Vagina (tissue), 2 donors: ENCODE data around the gene ARFGEF3. TPM values are rescaled to one million over a fixed set of nuclear protein-coding genes. Genes with fewer than 3 reads are reported as not detected.
A peak's percentile ranks its signal among the peaks of the same experiment; 100 is the strongest.

ENCODE experiments used
- DNase-seq, 2 donors: peaks; one replicate each; pipeline ENCODE4 v3.0.0-alpha.2; 2017; ENCODE audit errors: extremely low spot score in 2 of 2
- H3K27ac ChIP-seq: fragments of 200-600 bp; sonication (generic); one replicate; pipeline ENCODE4 v1.5.1; 2019
- H3K27me3 ChIP-seq: fragments of 200-600 bp; sonication (generic); one replicate; pipeline ENCODE4 v1.5.1; 2019
- H3K36me3 ChIP-seq, 2 donors: fragments of 200-600 bp; sonication (generic); one replicate each; pipeline ENCODE4 v1.5.1; 2017 to 2019
- H3K4me1 ChIP-seq: fragments of 200-600 bp; sonication (generic); one replicate; pipeline ENCODE4 v1.5.1; 2019
- H3K4me3 ChIP-seq, 2 donors: fragments of 200-600 bp; sonication (generic); 1 replicate in 1 of 2; 2 replicates in 1 of 2; pipeline ENCODE4 v1.5.1; 2016 to 2019
- H3K9me3 ChIP-seq: fragments of 200-600 bp; sonication (generic); one replicate; pipeline ENCODE4 v1.5.1; 2019
- CTCF ChIP-seq, 3 experiments: fragments of 450-650 bp in 2 of 3; fragments of 200-600 bp in 1 of 3; sonication (generic) in 1 of 3; IDR thresholded peaks; one replicate each; pipeline ENCODE4 v1.5.1; 2017 to 2019; ENCODE audit warnings: antibody characterized with exemption in 3 of 3, mild to moderate bottlenecking in 2 of 3, moderate library complexity in 2 of 3
- POLR2A ChIP-seq, 2 donors: fragments of 450-650 bp; IDR thresholded peaks; one replicate each; pipeline ENCODE4 v1.6.1; 2017; ENCODE audit warnings: antibody characterized with exemption in 2 of 2, mild to moderate bottlenecking in 2 of 2, moderate library complexity in 2 of 2
- POLR2AphosphoS5 ChIP-seq, 2 donors: sonication (generic); formaldehyde crosslinking; IDR thresholded peaks; one replicate each; pipeline ENCODE4 v1.9.0; 2017; ENCODE audit warnings: antibody characterized with exemption in 2 of 2, mild to moderate bottlenecking in 2 of 2, low read depth in 1 of 2; ENCODE audit not compliant: insufficient read depth in 1 of 2
- intact Hi-C: fragments of 100-400 bp; cut with DNase I; formaldehyde crosslinking; loops from one replicate; pipeline ENCODE4 v1.15.1; 2023
- total RNA-seq: library from RNA; depleted of rRNA; stranded (reverse); fragments of >200 nt; gene quantifications from one replicate; pipeline ENCODE4 v1.2.3, GENCODE V29; 2016

Gene ARFGEF3
- total RNA-seq, 1 donor from 2014 or later, result 2.2 TPM

GRCh38 chr6:138258197-138258596, 96.5 kb downstream of the ARFGEF3 start:
- Histone ChIP-seq H3K36me3 (no peaks in the 10 kb centered on the region), H3K27ac (no peak overlapping the region), H3K4me3 (no peak overlapping the region), H3K4me1 (no peaks in the 10 kb centered on the region), H3K9me3 (no peaks in the 10 kb centered on the region), H3K27me3 (no peaks in the 10 kb centered on the region)
- no peak for DNase-seq
- TF ChIP-seq POLR2AphosphoS5 (IDR thresholded peaks at IDR 0.05; ENCODE audit: insufficient read depth in 1 of 2, low read depth in 1 of 2), result no peak
- TF ChIP-seq CTCF (IDR thresholded peaks at IDR 0.05), result no peak
- TF ChIP-seq POLR2A (IDR thresholded peaks at IDR 0.05), result no peak
- intact Hi-C loops, result no loop called here

- DNase-seq, result no peak
- TF ChIP-seq POLR2AphosphoS5 (IDR thresholded peaks at IDR 0.05; ENCODE audit: insufficient read depth in 1 of 2, low read depth in 1 of 2) (no peak), CTCF (IDR thresholded peaks at IDR 0.05) (no peak), POLR2A (IDR thresholded peaks at IDR 0.05) (no peak)
Observed at GRCh38 chr6:138258991-138259390, 97.3 kb downstream of the ARFGEF3 start.

GRCh38 chr6:138261116-138261780, 99.5 kb downstream of the ARFGEF3 start:
- H3K4me3 ChIP-seq, result no peak overlapping the region
- H3K36me3 ChIP-seq, result no peaks in the 10 kb centered on the region
- intact Hi-C loops, result no loop called here
- TF ChIP-seq CTCF (IDR thresholded peaks at IDR 0.05), result no peak
- no peak for TF ChIP-seq POLR2A (IDR thresholded peaks at IDR 0.05)
- TF ChIP-seq POLR2AphosphoS5 (IDR thresholded peaks at IDR 0.05; ENCODE audit: insufficient read depth in 1 of 2, low read depth in 1 of 2), result no peak
- H3K27me3 ChIP-seq, result no peaks in the 10 kb centered on the region
- no peaks in the 10 kb centered on the region for H3K4me1 ChIP-seq
- no peaks in the 10 kb centered on the region for H3K9me3 ChIP-seq
- H3K27ac ChIP-seq, result no peak overlapping the region
- DNase-seq, result no peak

More at GRCh38 chr6:138258991-138259390, 97.3 kb downstream of the ARFGEF3 start:
- Histone ChIP-seq H3K9me3 (no peaks in the 10 kb centered on the region), H3K4me3 (no peak overlapping the region), H3K27ac (no peak overlapping the region), H3K36me3 (no peaks in the 10 kb centered on the region), H3K27me3 (no peaks in the 10 kb centered on the region), H3K4me1 (no peaks in the 10 kb centered on the region)
- intact Hi-C loops, result no loop called here

GRCh38 chr6:138263963-138264362, 102.2 kb downstream of the ARFGEF3 start:
- no peaks in the 10 kb centered on the region for H3K4me1 ChIP-seq
- no peaks in the 10 kb centered on the region for H3K9me3 ChIP-seq
- no peak overlapping the region for H3K27ac ChIP-seq
- DNase-seq, result no peak
- H3K4me3 ChIP-seq, result no peak overlapping the region
- intact Hi-C loops, result no loop called here
- H3K36me3 ChIP-seq, result no peaks in the 10 kb centered on the region
- TF ChIP-seq POLR2AphosphoS5 (IDR thresholded peaks at IDR 0.05; ENCODE audit: insufficient read depth in 1 of 2, low read depth in 1 of 2) (no peak), CTCF (IDR thresholded peaks at IDR 0.05) (no peak), POLR2A (IDR thresholded peaks at IDR 0.05) (no peak)
- H3K27me3 ChIP-seq, result no peaks in the 10 kb centered on the region

- Histone ChIP-seq H3K4me1 (no peaks in the 10 kb centered on the region), H3K36me3 (no peaks in the 10 kb centered on the region), H3K4me3 (no peak overlapping the region), H3K27me3 (no peaks in the 10 kb centered on the region), H3K27ac (no peak overlapping the region), H3K9me3 (no peaks in the 10 kb centered on the region)
- intact Hi-C loops, result no loop called here
- TF ChIP-seq POLR2AphosphoS5 (IDR thresholded peaks at IDR 0.05; ENCODE audit: insufficient read depth in 1 of 2, low read depth in 1 of 2) (no peak), CTCF (IDR thresholded peaks at IDR 0.05) (no peak), POLR2A (IDR thresholded peaks at IDR 0.05) (no peak)
- peak in 1 of 2 donors; percentile 8 for DNase-seq
Observed at GRCh38 chr6:138264372-138264880, 102.7 kb downstream of the ARFGEF3 start.
